ENCODE measurements around the gene MARS1. TPM values are rescaled to one million over a fixed set of nuclear protein-coding genes. Genes with fewer than 3 reads are reported as not detected.

Gene MARS1
- total RNA-seq, 1 donor from 2014 or later: 73.1 TPM

DNA sequence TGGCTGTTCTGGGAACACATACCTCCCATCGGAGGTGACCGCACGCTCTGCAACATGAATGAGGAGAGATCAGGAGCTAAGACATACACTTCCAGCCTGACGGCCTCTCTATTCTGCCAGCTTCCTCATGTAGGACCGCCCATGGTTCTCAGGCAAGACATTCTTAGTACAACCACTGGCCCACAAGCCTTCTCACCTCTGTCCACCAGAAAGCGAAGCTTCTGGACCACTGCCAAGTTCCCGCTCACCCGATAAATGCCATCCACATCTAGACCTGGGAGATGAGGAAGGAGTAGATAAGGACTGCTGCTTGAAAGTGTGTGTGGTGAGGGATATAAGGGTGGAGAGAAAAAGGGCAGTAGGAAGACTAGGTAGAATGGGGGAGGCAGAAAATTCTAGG is 13.4 kb upstream of the MARS1 start:
- no peaks in the 10 kb centered on the region for H3K9me3 ChIP-seq (replicated peaks)
- H3K36me3 ChIP-seq: no peaks in the 10 kb centered on the region
- no peak for DNase-seq
- TF ChIP-seq, protein P1, sequence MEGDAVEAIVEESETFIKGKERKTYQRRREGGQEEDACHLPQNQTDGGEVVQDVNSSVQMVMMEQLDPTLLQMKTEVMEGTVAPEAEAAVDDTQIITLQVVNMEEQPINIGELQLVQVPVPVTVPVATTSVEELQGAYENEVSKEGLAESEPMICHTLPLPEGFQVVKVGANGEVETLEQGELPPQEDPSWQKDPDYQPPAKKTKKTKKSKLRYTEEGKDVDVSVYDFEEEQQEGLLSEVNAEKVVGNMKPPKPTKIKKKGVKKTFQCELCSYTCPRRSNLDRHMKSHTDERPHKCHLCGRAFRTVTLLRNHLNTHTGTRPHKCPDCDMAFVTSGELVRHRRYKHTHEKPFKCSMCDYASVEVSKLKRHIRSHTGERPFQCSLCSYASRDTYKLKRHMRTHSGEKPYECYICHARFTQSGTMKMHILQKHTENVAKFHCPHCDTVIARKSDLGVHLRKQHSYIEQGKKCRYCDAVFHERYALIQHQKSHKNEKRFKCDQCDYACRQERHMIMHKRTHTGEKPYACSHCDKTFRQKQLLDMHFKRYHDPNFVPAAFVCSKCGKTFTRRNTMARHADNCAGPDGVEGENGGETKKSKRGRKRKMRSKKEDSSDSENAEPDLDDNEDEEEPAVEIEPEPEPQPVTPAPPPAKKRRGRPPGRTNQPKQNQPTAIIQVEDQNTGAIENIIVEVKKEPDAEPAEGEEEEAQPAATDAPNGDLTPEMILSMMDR (IDR thresholded peaks at IDR 0.05; ENCODE audit: borderline replicate concordance): no peak
- intact Hi-C loops (cut with micrococcal nuclease): no loop called here
- no peak overlapping the region for H3K4me3 ChIP-seq
- peaks cover 20% of the 10 kb centered on the region for H3K4me1 ChIP-seq
- H3K27ac ChIP-seq (replicated peaks): no peak overlapping the region
- H3K27me3 ChIP-seq (ENCODE audit: low read depth): peaks cover 100% of the 10 kb centered on the region

GRCh38 chr12:57474862-57475261 is 13.0 kb upstream of the MARS1 start:
- TF ChIP-seq, protein P1 (IDR thresholded peaks at IDR 0.05; ENCODE audit: borderline replicate concordance): no peak
- Histone ChIP-seq H3K4me1 (peaks cover 20% of the 10 kb centered on the region), H3K9me3 (replicated peaks) (no peaks in the 10 kb centered on the region), H3K27ac (replicated peaks) (no peak overlapping the region), H3K27me3 (ENCODE audit: low read depth) (peaks cover 100% of the 10 kb centered on the region), H3K36me3 (no peaks in the 10 kb centered on the region), H3K4me3 (peak overlapping the region; percentile 64)
- DNase-seq: no peak
- intact Hi-C loops (cut with micrococcal nuclease): no loop called here

- H3K36me3 ChIP-seq: no peaks in the 10 kb centered on the region
- DNase-seq: no peak
- no peaks in the 10 kb centered on the region for H3K9me3 ChIP-seq (replicated peaks)
- no peak overlapping the region for H3K27ac ChIP-seq (replicated peaks)
- H3K27me3 ChIP-seq (ENCODE audit: low read depth): peaks cover 99% of the 10 kb centered on the region
- H3K4me3 ChIP-seq: peak overlapping the region; percentile 64
- peaks cover 20% of the 10 kb centered on the region for H3K4me1 ChIP-seq
- intact Hi-C loops (cut with micrococcal nuclease): no loop called here
- TF ChIP-seq, protein P1 (IDR thresholded peaks at IDR 0.05; ENCODE audit: borderline replicate concordance): no peak
Measured at GRCh38 chr12:57475271-57476161, 12.4 kb upstream of the MARS1 start.

DNA sequence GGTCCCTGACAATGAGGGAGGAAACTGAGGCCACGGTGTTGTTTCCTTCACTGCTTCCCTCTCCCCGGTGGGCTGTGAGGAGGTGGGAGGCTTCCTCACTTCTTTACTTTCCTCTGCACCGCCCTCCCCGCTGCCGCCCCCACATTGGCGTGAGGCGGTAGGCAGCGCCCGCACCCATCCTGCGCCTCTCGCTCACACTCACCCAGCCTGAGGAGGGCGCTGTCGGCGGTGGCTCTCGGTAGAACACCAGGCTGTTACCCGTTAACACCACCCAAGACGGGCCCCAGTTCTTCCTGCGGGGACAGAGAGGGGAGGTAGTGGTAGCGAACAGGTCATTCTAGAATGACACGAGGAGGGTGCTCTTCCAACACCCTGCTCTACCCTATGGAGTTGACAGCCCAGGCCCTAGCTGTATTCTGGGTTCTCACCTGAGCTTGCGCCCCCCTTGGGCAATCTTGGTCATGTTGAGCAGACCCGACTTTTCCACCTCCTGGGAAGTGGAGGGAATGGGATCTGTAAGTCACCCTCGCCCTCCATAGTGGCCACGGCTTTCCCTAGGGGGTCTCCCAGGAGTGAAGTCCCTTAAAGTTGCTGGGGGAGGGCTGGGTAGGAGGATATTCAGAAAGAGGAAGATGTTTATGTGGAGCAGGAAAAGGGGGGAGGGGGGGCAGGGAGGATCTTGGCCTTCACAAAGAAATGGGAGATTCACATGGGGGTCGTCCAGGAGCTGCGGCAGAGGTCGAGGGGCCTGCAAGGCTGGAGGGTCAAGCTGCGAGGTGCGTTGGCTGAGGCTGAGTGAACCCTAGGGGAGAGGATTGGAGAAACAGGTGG is 11.5 kb upstream of the MARS1 start:
- no peak for DNase-seq
- peak overlapping the region; percentile 64 for H3K4me3 ChIP-seq
- peak overlapping the region; percentile 41 for H3K27ac ChIP-seq (replicated peaks)
- no peaks in the 10 kb centered on the region for H3K9me3 ChIP-seq (replicated peaks)
- peaks cover 20% of the 10 kb centered on the region for H3K4me1 ChIP-seq
- peaks cover 99% of the 10 kb centered on the region for H3K27me3 ChIP-seq (ENCODE audit: low read depth)
- TF ChIP-seq, protein P1 (IDR thresholded peaks at IDR 0.05; ENCODE audit: borderline replicate concordance): no peak
- intact Hi-C loops (cut with micrococcal nuclease): no loop called here
- H3K36me3 ChIP-seq: no peaks in the 10 kb centered on the region

DNA sequence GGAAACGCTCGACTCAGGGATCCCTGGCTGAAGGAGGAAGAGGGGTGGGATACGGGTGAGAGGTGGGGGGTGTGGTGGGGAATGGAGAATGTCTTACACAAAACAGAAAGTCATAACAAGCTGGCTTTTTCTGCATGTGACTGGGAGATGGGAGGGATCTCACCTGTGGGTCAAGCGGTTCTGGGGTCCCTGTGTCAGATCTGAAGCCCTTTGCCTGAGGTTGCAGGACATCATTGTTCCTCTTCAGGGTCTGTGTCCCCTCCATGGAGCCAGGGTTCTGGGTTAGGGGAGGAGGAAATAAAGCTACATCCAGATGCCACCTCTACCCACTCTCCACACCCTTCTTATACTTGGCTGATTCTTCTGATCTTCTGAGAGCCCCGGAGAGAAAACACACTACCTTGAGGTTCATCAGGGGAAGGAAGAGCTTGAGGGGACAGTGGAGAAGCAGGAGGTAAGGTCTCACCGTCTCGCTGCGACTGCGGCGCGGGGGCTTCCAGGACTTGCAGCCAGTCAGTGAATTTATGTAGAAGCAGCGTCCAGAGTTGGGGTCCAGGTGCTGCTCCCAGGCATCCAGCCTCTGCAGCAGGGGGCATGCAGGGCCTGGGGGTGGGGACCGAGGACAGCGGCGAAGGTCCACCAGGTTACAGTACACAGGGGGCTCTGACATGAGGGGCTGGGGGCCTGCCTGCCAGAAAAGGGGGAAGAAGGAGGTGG is 10.7 kb upstream of the MARS1 start:
- Histone ChIP-seq H3K4me1 (peaks cover 20% of the 10 kb centered on the region), H3K36me3 (no peaks in the 10 kb centered on the region), H3K4me3 (peak overlapping the region; percentile 64), H3K27me3 (ENCODE audit: low read depth) (peaks cover 99% of the 10 kb centered on the region), H3K27ac (replicated peaks) (peak overlapping the region; percentile 41), H3K9me3 (replicated peaks) (no peaks in the 10 kb centered on the region)
- DNase-seq: no peak
- intact Hi-C loops (cut with micrococcal nuclease): no loop called here
- TF ChIP-seq, protein P1 (IDR thresholded peaks at IDR 0.05; ENCODE audit: borderline replicate concordance): no peak

Data from left ventricle myocardium inferior (tissue), 1 donor.